ENCODE results near the gene WDR46. TPM values are rescaled to one million over a fixed set of nuclear protein-coding genes. Genes with fewer than 3 reads are reported as not detected.

Gene WDR46
- total and polyA plus RNA-seq, 10 of the 15 experiments (the other 5 are each of a cell fraction or from before 2014, with no cell fraction given), result 10.1 to 147 (median 86.0) TPM

DNA sequence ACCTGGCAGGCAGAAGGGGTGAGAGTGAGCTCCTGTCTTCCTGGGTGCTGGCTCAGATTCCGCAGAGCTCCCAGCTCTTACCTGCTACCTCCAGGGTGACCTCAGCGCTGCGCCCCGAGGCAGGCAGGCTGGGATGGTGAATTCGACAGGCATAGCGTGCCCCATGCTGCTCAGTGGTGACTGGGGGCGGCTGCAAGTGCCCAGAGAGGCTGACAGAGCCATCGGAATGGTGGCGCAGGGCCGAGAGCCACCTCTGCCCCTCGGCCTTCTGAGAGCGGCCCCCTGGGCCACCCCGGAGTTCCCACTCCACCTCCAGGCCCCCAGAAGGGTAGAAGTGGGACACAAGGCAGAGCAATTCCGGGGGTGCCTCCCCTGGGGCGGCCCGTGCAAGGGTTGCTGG, 15.2 kb upstream of the WDR46 start (continued):
- TF ChIP-seq, protein P1, sequence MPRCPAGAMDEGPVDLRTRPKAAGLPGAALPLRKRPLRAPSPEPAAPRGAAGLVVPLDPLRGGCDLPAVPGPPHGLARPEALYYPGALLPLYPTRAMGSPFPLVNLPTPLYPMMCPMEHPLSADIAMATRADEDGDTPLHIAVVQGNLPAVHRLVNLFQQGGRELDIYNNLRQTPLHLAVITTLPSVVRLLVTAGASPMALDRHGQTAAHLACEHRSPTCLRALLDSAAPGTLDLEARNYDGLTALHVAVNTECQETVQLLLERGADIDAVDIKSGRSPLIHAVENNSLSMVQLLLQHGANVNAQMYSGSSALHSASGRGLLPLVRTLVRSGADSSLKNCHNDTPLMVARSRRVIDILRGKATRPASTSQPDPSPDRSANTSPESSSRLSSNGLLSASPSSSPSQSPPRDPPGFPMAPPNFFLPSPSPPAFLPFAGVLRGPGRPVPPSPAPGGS (IDR thresholded peaks at IDR 0.05; ENCODE audit: borderline replicate concordance, insufficient read depth, low read depth, low read length, poor library complexity, severe bottlenecking), result no peak

DNA sequence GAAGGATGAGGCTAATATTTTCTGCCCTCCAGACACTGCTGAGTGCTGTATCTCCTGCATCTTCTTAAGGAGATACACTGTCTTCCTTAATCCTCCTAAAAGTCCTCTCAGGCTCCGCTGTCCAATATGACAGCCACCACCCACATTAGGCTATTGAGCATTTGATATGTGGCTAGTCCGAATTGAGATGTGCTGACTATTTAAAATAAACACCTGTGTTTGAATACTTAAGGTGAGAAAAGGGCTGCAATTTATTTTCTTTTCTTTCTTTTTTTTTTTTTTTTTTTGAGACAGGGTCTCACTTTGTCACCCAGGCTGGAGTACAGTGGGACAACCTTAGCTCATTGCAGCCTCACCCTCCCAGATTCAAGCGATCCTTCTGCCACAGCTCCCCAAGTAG, 12.8 kb upstream of the WDR46 start:
- ChIA-PET POLR2A (interaction anchor here (0.7 to 1.6 kb wide), 6 partner anchors 10 to 229 kb away, joined by 3 to 7 read pairs (median 4); partner anchors contain the start of genes RPS18 and VPS52), CTCF (interaction anchor here (0.6 to 3.6 kb wide), 3 partner anchors 10 to 43 kb away, joined by 4 to 30 read pairs (median 9); partner anchors contain the start of gene TAPBP), SMC1A (ENCODE audit: uncharacterized antibody, unreplicated experiment) (interaction anchor here (1.2 to 1.6 kb wide), 2 partner anchors 10 to 94 kb away, joined by 3 to 7 read pairs; no protein-coding TSS in a partner anchor), RAD21 (ENCODE audit: unreplicated experiment) (interaction anchor here (1.3 kb wide), 1 partner anchor 30 kb away, joined by 3 read pairs; the partner anchor contains the start of genes RPS18 and VPS52)
- FAIRE-seq (no peak), DNase-seq (ENCODE audit: low read depth, low spot score) (no peak), ATAC-seq (no peak)
- Histone ChIP-seq H3K4me2 (ENCODE audit: control insufficient read depth, insufficient read depth) (no peak overlapping the region), H3K9ac (ENCODE audit: control insufficient read depth, insufficient read depth, low read length) (no peak overlapping the region), H2AFZ (ENCODE audit: control insufficient read depth, low read depth, low read length) (no peak overlapping the region), H4K20me1 (ENCODE audit: control insufficient read depth, insufficient read depth) (peaks cover 5% of the 10 kb centered on the region; the same call in 1 of the 2 replicates), H3K27ac (ENCODE audit: control insufficient read depth, insufficient read depth) (no peak overlapping the region), H3K4me3 (no peak overlapping the region), H3K9me3 (replicated peaks; ENCODE audit: control insufficient read depth, insufficient read depth, low read length) (no peaks in the 10 kb centered on the region), H3K27me3 (replicated peaks in 1 of 2; ENCODE audit: control insufficient read depth in 2 of 2, insufficient read depth in 2 of 2, low read length in 1 of 2) (no peaks in the 10 kb centered on the region), H3K4me1 (ENCODE audit: control insufficient read depth, insufficient read depth, low read length) (peaks cover 11% of the 10 kb centered on the region), H3K79me2 (ENCODE audit: control insufficient read depth, insufficient read depth, low read length) (peaks cover 16% of the 10 kb centered on the region), H3K36me3 (ENCODE audit: control insufficient read depth in 2 of 2, insufficient read depth in 2 of 2, low read length in 1 of 2) (peaks cover 19 to 21% of the 10 kb centered on the region in 2 experiments)
- WGBS (ENCODE audit: insufficient coverage, insufficient replicate concordance, low lambda C conversion rate, missing lambda C conversion rate), result 85% methylated on average over 3 of the region's 3 CpGs
- no TSS peak for BruUV-seq (replicated peaks)
- intact Hi-C loops (cut with micrococcal nuclease; ENCODE audit: unreplicated experiment), result no loop called here
- in situ Hi-C loops (cut with MboI), result no loop called here
- TF ChIP-seq, protein P2, sequence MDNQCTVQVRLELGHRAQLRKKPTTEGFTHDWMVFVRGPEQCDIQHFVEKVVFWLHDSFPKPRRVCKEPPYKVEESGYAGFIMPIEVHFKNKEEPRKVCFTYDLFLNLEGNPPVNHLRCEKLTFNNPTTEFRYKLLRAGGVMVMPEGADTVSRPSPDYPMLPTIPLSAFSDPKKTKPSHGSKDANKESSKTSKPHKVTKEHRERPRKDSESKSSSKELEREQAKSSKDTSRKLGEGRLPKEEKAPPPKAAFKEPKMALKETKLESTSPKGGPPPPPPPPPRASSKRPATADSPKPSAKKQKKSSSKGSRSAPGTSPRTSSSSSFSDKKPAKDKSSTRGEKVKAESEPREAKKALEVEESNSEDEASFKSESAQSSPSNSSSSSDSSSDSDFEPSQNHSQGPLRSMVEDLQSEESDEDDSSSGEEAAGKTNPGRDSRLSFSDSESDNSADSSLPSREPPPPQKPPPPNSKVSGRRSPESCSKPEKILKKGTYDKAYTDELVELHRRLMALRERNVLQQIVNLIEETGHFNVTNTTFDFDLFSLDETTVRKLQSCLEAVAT (IDR thresholded peaks at IDR 0.05), result no peak
- TF ChIP-seq TAF1 (IDR thresholded peaks at IDR 0.05; ENCODE audit: borderline replicate concordance, low read depth, low read length), result no peak
- TF ChIP-seq DPF2 (IDR thresholded peaks at IDR 0.05), result no peak
- TF ChIP-seq MTA3 (IDR thresholded peaks at IDR 0.05; ENCODE audit: borderline replicate concordance, low read length), result no peak
- no peak for TF ChIP-seq PAX8 (IDR thresholded peaks at IDR 0.05)
- no peak for TF ChIP-seq TCF12 (IDR thresholded peaks at IDR 0.05; ENCODE audit: low read depth, low read length)
- no peak for TF ChIP-seq IKZF1 (conservative IDR thresholded peaks at IDR 0.05)
- no peak for TF ChIP-seq ASH2L (IDR thresholded peaks at IDR 0.05; ENCODE audit: borderline replicate concordance, low read depth)
- TF ChIP-seq LARP7 (IDR thresholded peaks at IDR 0.05), result no peak
- TF ChIP-seq YY1 (IDR thresholded peaks at IDR 0.05; ENCODE audit: low read depth, low read length), result no peak
- TF ChIP-seq, protein P3, sequence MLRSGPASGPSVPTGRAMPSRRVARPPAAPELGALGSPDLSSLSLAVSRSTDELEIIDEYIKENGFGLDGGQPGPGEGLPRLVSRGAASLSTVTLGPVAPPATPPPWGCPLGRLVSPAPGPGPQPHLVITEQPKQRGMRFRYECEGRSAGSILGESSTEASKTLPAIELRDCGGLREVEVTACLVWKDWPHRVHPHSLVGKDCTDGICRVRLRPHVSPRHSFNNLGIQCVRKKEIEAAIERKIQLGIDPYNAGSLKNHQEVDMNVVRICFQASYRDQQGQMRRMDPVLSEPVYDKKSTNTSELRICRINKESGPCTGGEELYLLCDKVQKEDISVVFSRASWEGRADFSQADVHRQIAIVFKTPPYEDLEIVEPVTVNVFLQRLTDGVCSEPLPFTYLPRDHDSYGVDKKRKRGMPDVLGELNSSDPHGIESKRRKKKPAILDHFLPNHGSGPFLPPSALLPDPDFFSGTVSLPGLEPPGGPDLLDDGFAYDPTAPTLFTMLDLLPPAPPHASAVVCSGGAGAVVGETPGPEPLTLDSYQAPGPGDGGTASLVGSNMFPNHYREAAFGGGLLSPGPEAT (IDR thresholded peaks at IDR 0.05; ENCODE audit: low read depth), result no peak
- TF ChIP-seq, protein P4, sequence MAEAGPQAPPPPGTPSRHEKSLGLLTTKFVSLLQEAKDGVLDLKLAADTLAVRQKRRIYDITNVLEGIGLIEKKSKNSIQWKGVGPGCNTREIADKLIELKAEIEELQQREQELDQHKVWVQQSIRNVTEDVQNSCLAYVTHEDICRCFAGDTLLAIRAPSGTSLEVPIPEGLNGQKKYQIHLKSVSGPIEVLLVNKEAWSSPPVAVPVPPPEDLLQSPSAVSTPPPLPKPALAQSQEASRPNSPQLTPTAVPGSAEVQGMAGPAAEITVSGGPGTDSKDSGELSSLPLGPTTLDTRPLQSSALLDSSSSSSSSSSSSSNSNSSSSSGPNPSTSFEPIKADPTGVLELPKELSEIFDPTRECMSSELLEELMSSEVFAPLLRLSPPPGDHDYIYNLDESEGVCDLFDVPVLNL (IDR thresholded peaks at IDR 0.05; ENCODE audit: low read depth, low read length), result no peak
- TF ChIP-seq IRF4 (IDR thresholded peaks at IDR 0.05; ENCODE audit: low read depth, low read length), result no peak
- no peak for TF ChIP-seq HCFC1 (IDR thresholded peaks at IDR 0.05; ENCODE audit: low read length)

Data from GM12878 (cell line).